Fibroblast of gingiva (primary cell): ENCODE data around the gene C1orf35.

ENCODE experiments used
- DNase-seq: peaks from one replicate; pipeline ENCODE4 v3.0.0-alpha.2; 2011; ENCODE audit warnings: low read depth

The C1orf35 gene

DNA sequence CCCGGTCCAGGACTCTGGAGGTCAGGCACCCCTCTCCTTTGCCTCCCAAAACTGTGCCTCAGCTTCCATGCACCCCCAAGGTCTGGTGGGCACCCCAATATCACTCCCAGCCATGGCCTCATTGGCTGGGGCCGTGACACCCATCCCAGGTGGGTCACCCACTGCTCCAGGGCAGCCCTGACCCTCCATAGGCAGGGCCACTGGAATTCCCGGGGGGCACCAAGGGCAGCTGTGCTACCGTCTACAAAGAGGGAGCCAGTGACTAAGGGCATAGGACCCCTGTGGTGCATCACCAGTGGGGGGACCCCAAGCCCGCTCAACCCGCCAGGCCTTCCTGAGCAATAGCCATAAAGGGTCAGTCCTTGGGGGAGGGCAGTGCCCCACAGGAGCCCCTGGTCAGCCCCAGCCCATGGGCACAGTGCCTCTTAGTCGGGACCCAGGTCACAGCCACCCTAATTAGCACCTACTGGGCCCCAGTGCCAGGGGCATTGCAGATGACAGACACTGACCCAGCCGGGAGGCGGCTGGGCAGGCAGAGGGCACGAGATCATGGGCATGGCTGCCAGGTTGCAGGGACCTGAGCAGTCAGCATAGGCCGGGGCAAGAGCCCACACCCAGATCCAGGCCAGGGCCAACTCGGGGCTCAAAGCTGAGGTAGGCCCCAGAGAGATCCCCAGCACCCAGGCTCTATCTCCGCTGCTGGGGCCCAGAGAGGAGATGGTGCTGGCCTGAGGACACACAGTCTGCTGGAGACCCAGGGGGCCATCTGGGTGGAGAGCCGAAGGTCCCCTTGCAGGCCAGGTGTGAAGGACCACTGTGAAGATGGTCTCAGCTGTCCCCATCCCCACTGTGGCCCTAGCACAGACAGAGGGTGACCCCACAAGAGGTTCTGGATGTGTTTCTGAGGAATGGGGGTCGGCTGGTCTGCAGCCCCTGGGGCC, 39.6 kb downstream of the C1orf35 start:
- DNase-seq = no peak

DNA sequence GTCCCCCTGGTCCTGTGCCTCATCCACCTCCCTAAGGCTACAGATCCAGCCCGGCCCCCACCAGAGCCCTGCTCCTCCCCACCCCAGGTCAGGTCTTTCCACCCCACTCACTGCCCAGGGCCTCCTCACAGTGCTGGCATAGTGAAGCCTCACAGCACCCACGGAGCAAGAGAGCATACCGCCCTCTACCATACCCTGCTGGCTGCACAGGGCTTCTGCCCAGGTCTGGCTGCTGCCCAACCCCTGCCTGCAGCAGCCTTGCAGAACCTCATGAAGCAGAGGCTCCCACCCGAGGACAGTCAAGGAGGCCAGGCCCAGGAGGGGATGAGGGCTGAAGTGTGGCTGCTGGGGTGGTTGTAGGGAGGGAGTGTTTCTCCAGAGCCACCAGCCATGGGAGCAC, 40.3 kb downstream of the C1orf35 start:
- no peak for DNase-seq

DNA sequence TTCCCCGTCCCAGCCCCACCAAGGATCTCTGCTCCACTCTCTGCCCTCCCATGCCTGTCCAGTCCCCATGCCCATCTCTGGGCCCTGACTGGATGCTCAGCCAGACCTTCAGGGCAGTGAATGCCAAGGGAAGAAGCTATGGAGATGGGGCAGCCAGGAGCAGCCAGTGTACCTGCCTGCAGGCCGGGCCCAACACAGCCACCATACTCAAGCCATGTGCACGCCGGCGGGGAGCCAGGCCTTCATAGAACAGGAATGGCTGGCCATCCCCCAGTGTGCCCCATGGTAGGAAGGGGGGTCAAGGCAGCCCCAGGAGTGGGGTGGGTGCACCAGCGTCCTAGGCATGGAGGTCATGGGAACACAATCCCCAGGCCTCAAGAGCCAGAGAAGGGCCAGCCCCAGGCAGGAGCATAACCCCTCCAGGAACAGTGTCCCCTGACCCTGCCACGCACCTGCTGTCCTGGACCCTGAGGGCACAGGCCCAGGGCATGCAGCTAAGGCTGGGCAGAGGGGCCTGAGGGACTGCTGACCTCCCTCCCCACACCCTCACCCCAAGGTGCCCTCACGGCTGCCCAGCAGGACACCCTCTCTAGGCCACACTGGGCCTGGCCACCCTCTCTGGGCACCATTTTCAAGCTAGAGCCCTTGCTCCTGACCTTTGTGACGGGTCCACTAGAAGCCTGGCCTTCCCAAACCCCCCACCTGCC, 40.9 kb downstream of the C1orf35 start:
- DNase-seq = no peak

DNA sequence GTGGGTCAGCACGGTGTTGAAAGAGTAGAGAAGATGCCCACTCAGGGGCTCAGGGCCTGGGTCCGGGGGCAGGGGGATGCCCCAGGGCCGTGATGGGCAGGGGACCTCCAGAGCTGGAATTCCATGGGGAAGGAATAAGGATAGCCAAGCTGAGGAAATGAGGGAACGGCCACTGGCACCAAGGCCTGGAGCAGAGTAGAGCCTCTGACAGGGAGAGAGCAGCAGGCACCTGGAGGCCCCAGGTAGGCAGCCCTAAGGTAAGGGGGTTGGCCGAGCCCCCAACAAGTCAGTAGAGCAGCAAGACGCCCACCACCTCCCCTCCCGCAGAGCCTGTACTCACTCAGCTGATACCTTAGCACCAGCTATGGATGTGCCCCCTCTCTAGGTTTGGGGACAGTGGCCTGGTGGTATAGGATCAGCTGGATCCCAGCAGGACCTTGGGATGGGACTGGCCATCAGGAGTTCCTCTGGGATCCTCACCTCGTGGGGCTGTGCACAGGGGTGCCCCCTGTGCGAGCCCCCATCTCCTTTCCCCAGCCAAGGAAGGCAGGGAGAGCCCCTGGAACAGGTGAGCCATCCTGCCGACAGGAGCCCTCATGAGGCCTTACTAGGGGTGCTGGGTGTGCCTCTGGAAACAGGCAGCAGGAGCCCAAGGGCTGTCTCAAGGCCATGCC, 41.6 kb downstream of the C1orf35 start:
- no peak for DNase-seq

DNA sequence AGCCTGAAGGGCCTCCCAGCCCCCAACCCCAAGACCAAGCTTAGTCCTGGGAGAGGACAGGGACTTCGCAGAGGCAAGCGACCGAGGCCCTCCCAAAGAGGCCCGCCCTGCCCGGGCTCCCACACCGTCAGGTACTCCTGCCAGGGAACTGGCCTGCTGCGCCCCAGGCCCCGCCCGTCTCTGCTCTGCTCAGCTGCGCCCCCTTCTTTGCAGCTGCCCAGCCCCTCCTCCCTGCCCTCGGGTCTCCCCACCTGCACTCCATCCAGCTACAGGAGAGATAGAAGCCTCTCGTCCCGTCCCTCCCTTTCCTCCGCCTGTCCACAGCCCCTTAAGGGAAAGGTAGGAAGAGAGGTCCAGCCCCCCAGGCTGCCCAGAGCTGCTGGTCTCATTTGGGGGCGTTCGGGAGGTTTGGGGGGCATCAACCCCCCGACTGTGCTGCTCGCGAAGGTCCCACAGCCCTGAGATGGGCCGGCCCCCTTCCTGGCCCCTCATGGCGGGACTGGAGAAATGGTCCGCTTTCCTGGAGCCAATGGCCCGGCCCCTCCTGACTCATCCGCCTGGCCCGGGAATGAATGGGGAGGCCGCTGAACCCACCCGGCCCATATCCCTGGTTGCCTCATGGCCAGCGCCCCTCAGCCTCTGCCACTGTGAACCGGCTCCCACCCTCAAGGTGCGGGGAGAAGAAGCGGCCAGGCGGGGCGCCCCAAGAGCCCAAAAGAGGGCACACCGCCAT, 42.5 kb downstream of the C1orf35 start:
- no peak for DNase-seq

DNA sequence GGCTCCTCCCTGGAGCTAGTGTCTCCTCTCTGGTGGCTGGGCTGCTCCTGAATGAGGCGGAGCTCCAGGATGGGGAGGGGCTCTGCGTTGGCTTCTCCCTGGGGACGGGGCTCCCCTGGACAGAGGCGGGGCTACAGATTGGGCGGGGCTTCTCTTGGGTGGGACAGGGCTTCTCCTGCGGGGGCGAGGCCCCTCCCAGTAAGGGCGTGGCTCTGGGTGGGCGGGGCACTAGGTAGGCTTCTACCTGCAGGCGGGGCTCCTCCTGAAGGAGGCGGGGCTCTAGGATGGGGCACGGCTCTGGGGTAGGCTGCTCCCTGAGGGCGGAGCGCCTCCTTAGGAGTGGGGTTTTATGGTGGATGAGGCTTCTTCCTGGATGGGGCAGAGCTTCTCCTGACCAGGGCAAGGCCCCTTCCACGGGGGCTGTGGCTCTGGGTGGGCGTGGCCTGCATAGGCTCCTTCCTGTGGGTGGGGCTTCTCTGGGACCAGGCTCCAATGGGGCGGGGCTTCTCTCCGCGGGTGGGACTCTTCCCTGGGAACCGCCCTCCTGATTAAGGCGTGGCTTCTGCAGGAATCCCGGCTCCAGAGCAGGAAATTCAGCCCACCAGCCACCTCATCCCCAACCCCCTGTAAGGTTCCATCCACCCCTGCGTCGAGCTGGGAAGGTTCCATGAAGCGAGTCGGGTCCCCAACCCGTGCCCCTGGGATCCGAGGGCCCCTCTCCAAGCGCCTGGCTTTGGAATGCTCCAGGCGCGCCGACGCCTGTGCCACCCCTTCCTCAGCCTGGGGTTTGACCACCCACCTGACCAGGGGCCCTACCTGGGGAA, 43.3 kb downstream of the C1orf35 start:
- no peak for DNase-seq

DNA sequence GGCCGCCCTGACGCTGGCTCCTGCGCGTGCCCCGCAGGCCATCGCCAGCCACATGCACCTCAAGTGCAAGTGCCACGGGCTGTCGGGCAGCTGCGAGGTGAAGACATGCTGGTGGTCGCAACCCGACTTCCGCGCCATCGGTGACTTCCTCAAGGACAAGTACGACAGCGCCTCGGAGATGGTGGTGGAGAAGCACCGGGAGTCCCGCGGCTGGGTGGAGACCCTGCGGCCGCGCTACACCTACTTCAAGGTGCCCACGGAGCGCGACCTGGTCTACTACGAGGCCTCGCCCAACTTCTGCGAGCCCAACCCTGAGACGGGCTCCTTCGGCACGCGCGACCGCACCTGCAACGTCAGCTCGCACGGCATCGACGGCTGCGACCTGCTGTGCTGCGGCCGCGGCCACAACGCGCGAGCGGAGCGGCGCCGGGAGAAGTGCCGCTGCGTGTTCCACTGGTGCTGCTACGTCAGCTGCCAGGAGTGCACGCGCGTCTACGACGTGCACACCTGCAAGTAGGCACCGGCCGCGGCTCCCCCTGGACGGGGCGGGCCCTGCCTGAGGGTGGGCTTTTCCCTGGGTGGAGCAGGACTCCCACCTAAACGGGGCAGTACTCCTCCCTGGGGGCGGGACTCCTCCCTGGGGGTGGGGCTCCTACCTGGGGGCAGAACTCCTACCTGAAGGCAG, 44.0 kb downstream of the C1orf35 start:
- DNase-seq = no peak

DNA sequence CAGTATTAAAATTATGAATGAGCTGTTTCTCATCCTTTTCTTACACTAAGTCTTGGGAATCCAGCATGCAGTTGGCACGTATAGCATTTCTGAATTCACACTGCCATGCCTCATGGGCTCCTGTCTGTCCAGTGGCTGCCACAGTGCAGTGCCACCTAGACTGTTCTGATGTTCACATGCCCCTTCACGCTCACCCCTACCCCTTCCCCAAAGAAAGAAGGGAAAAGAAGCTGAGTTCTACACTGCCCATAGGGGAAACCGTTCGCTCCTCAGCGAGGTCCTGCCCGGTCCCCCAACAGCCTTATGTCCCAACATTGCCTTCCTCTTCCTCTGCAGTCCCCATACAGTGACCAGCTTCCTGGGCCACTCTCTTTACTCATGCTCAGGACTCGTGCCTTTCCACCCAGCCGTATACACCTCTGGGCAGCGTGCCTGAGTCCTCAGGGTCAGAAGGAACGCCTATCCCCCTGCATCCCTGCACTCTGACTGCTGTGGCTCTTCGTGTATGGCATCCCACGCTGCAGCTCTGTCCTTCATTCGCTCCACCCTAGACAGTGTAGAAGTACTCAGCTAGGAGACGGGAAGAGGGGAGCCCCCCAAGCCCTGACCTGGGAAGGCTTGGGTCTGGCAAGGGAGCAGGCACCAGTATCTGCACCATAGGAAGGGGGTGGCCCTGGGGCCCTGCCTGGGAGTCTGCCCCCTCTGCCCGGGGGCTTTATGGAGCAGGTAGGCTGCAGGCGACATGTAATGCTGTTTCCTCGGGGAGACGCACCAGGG, 44.8 kb downstream of the C1orf35 start:
- no peak for DNase-seq
